DMS 273 (cell line): ENCODE data around the gene DMAC2L.
"Not testable (repeated sequence)": the region's sequence is repeated elsewhere in the genome, so short reads cannot be mapped to it uniquely, and the experiment has no call there.

Experiments used
- DNase-seq: peaks from one replicate; lab custom pipeline; 2025; ENCODE audit not compliant: unreplicated experiment; lab: John Stamatoyannopoulos, UW

Gene DMAC2L

GRCh38 chr14:50311972-50312733 lies at the start of gene DMAC2L, which contains the start of gene L2HGDH:
Gene DMAC2L, plus strand, starts transcription at chr14:50312324. Its CDS starts 9,164 bp downstream, at chr14:50321488.
Gene L2HGDH, minus strand, starts transcription at chr14:50312229. Its CDS starts 79 bp downstream, at chr14:50312150.
- peak; percentile 99 for DNase-seq

GRCh38 chr14:50262865-50263264 lies 49.3 kb upstream of the DMAC2L start:
- DNase-seq: no peak

GRCh38 chr14:50263321-50263720 lies 48.8 kb upstream of the DMAC2L start:
- no peak for DNase-seq

GRCh38 chr14:50265029-50265428 lies 47.1 kb upstream of the DMAC2L start:
- DNase-seq: no peak

GRCh38 chr14:50270932-50271331 lies 41.2 kb upstream of the DMAC2L start:
- DNase-seq: no peak

- DNase-seq: no peak
Measured at GRCh38 chr14:50272498-50272897, 39.6 kb upstream of the DMAC2L start.

- DNase-seq: no peak
Measured at GRCh38 chr14:50285861-50286260, 26.3 kb upstream of the DMAC2L start.

- DNase-seq: no peak
Measured at GRCh38 chr14:50288146-50288545, 24.0 kb upstream of the DMAC2L start.

GRCh38 chr14:50290306-50290705 lies 21.8 kb upstream of the DMAC2L start:
- no peak for DNase-seq

GRCh38 chr14:50299585-50299984 lies 12.5 kb upstream of the DMAC2L start:
- no peak for DNase-seq

GRCh38 chr14:50301914-50302313 lies 10.2 kb upstream of the DMAC2L start:
- DNase-seq: no peak

- no peak for DNase-seq
Measured at GRCh38 chr14:50303744-50304471, 8.2 kb upstream of the DMAC2L start.

- no peak for DNase-seq
Measured at GRCh38 chr14:50308363-50308915, 3.7 kb upstream of the DMAC2L start.

GRCh38 chr14:50310445-50310844 lies 1.7 kb upstream of the DMAC2L start:
- no peak for DNase-seq

- DNase-seq: peak; percentile 60
Measured at GRCh38 chr14:50311337-50311971, 670 bp upstream of the DMAC2L start.

- no peak for DNase-seq
Measured at GRCh38 chr14:50312734-50313054, 570 bp downstream of the DMAC2L start.

GRCh38 chr14:50314098-50314497 lies 2.0 kb downstream of the DMAC2L start:
- not testable (repeated sequence) for DNase-seq

- DNase-seq: peak; percentile 58
Measured at GRCh38 chr14:50318031-50318626, 6.0 kb downstream of the DMAC2L start.

GRCh38 chr14:50319293-50319692 lies 7.2 kb downstream of the DMAC2L start:
- DNase-seq: no peak

- no peak for DNase-seq
Measured at GRCh38 chr14:50319721-50320120, 7.6 kb downstream of the DMAC2L start.

- DNase-seq: no peak
Measured at GRCh38 chr14:50320283-50320682, 8.2 kb downstream of the DMAC2L start.
